HL-60 (cell line): ENCODE data around the gene ROBO1.

ENCODE experiments used
- CTCF ChIP-seq: IDR thresholded peaks from one replicate; pipeline ENCODE4 v1.5.1; 2011; ENCODE audit warnings: low read length, control low read depth, inconsistent platforms; ENCODE audit not compliant: insufficient read depth
- POLR2AphosphoS5 ChIP-seq: IDR thresholded peaks from 2 replicates; pipeline ENCODE4 v1.6.1; 2012; ENCODE audit warnings: low read depth
- REST ChIP-seq: IDR thresholded peaks from 2 replicates; pipeline ENCODE4 v1.6.1; 2012; ENCODE audit warnings: low read depth; ENCODE audit not compliant: insufficient replicate concordance

GRCh38 chr3:78822726-78823125 is 945.1 kb downstream of the ROBO1 start:
- TF ChIP-seq CTCF = no peak
- no peak for TF ChIP-seq REST
- no peak for TF ChIP-seq POLR2AphosphoS5
